SJSA1 (cell line): ENCODE results near the gene HOXA4. TPM values are rescaled to one million over a fixed set of nuclear protein-coding genes. Genes with fewer than 3 reads are reported as not detected.
A peak's percentile ranks its signal among the peaks of the same experiment; 100 is the strongest.

ENCODE experiments used
- DNase-seq, 2 experiments: peaks; one replicate each; pipeline ENCODE4 v3.0.0-alpha.2; 2015 to 2020; ENCODE audit warnings: low spot score in 2 of 2, low read depth in 1 of 2
- H3K27ac ChIP-seq: fragments of 250-450 bp; sonication (Bioruptor Pico); 2 replicates; pipeline ENCODE4 v1.5.1; 2020; ENCODE audit warnings: mild to moderate bottlenecking, moderate library complexity
- H3K27me3 ChIP-seq: fragments of 250-450 bp; sonication (Bioruptor Pico); replicated peaks from 2 replicates; pipeline ENCODE4 v1.5.1; 2020; ENCODE audit warnings: mild to moderate bottlenecking, moderate library complexity
- H3K36me3 ChIP-seq: fragments of 250-450 bp; sonication (Bioruptor Pico); 2 replicates; pipeline ENCODE4 v1.5.1; 2020; ENCODE audit warnings: mild to moderate bottlenecking
- H3K4me1 ChIP-seq: fragments of 250-450 bp; sonication (Bioruptor Pico); replicated peaks from 2 replicates; pipeline ENCODE4 v1.6.1; 2021; ENCODE audit warnings: mild to moderate bottlenecking
- H3K4me3 ChIP-seq: fragments of 250-450 bp; sonication (Bioruptor Pico); 2 replicates; pipeline ENCODE4 v1.5.1; 2020; ENCODE audit warnings: mild to moderate bottlenecking
- H3K9me3 ChIP-seq: fragments of 250-450 bp; sonication (Bioruptor Pico); replicated peaks from 2 replicates; pipeline ENCODE4 v1.5.1; 2020; ENCODE audit warnings: mild to moderate bottlenecking
- total RNA-seq: library from RNA; depleted of rRNA; stranded (reverse); fragments of >200 nt; shearing (Covaris generic); gene quantifications from 2 replicates; pipeline ENCODE4 v1.2.3, GENCODE V29; 2014

The HOXA4 gene
- total RNA-seq, 1 experiment from 2014 or later: 0.58 TPM

DNA sequence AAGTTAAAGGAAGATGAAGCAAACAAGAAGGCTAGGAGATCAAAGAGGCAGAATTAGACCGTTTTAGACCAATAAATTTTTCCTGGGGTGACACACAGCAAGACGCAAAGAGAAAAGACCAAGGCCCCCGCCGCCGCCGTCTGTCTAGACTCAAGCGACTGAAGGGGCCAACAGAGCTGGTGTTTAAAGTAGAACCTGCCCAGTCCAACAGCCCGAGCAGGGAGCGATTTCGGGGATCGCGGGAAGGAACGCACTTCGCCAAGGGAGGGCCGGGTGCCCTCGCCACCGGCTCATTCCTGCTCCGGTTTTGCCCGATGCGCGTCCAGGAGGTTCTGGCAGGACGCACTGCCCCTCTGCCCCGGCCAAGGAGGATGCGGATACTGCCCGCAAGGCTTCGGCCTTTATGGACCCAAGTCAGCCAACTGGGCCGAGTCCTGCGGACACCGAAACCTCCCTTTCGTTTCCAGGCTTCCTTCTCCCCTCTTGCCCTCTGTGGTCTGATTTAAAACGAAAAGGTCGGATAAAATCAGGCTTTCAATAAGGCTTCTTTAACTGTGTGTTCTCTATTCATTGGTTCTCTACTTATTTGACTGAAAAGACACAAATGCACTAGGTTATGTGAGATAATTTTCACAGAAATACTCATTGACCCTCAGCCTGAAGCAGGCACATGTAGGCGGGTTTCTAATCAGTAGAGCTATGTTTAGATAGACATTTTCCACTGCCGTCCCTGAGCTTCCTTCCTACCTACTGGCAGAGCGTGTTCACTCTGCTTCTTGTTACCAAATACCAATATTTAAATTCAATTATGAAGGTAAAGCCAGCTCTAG lies 28.1 kb upstream of the HOXA4 start:
- H3K27me3 ChIP-seq: no peaks in the 10 kb centered on the region; the same call in 1 of the 2 replicates

GRCh38 chr7:27157702-27158431 lies 27.3 kb upstream of the HOXA4 start:
- H3K27ac ChIP-seq: no peak overlapping the region
- DNase-seq: no peak

More for the DNA sequence above, 28.1 kb upstream of the HOXA4 start:
- Histone ChIP-seq H3K4me1 (peaks cover 24% of the 10 kb centered on the region), H3K36me3 (peaks cover 16% of the 10 kb centered on the region), H3K27ac (no peak overlapping the region), H3K4me3 (no peak overlapping the region), H3K9me3 (no peaks in the 10 kb centered on the region)
- DNase-seq: no peak

GRCh38 chr7:27156916-27157701 lies 26.6 kb upstream of the HOXA4 start:
- Histone ChIP-seq H3K27ac (no peak overlapping the region), H3K4me1 (peaks cover 24% of the 10 kb centered on the region), H3K27me3 (no peaks in the 10 kb centered on the region; the same call in 1 of the 2 replicates), H3K9me3 (no peaks in the 10 kb centered on the region), H3K36me3 (peaks cover 3% of the 10 kb centered on the region; the same call in 1 of the 2 replicates), H3K4me3 (peak overlapping the region; percentile 46)
- DNase-seq: peak in 1 of 2 experiments; percentile 35

More at GRCh38 chr7:27157702-27158431, 27.3 kb upstream of the HOXA4 start:
- peaks cover 17% of the 10 kb centered on the region for H3K4me1 ChIP-seq
- H3K9me3 ChIP-seq: no peaks in the 10 kb centered on the region
- no peak overlapping the region for H3K4me3 ChIP-seq
- no peaks in the 10 kb centered on the region; the same call in 1 of the 2 replicates for H3K27me3 ChIP-seq
- H3K36me3 ChIP-seq: peaks cover 8% of the 10 kb centered on the region

DNA sequence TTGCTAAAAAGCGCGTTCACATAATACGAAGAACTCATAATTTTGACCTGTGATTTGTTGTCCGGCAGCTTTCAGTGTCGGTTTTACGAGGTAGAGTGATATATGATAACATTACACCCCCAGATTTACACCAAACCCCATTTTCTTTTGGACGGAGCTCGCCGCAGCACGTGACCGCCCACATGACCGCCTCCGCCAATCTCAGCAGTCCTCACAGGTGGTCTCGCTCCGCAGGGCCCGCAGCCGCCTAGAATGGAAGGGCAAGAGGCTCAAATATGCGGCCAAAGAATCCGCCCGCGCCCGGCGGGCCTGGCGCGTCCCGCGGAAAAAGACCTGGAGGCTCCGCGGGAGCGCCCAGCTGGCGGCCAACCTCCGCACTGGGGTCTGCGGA lies 25.9 kb upstream of the HOXA4 start, which contains the start of gene HOXA7:
Gene HOXA7, minus strand, starts transcription at position 168 of the 391 bp plus-strand sequence. Its CDS starts 130 bp downstream, at position 38.
- H3K27ac ChIP-seq: no peak within 1 kb of the TSS; the same call in 1 of the 2 replicates
- peaks cover 30% of the 10 kb centered on the region for H3K4me1 ChIP-seq

DNA sequence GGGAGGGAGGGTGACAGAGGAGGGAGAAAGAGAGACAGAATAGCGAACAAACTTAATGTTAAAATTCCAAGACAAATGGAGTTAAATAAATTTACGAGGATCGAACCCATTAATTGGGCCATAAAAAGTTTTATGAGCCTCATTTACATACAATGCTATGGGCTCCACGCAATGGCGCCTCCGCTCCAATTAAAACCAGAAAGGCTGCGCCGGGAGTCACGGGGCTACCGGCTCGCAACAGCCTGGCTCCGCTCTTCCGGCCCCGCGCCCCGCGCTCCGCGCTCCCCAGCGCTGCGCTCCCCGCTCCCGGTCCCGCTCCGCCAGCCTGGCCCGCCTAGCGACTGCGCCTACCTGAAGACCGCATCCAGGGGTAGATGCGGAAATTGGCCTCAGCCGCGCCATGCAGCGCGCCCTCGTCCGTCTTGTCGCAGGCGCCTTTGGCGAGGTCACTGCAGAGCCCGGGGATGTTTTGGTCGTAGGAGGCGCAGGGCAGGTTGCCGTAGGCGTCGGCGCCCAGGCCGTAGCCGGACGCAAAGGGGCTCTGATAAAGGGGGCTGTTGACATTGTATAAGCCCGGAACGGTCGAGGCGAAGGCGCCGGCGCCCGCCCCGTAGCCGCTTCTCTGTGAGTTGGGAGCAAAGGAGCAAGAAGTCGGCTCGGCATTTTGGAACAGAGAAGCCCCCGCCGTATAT lies 25.4 kb upstream of the HOXA4 start:
- DNase-seq: peak; percentile 43 to 58
- Histone ChIP-seq H3K4me3 (peak overlapping the region; percentile 46), H3K27me3 (no peaks in the 10 kb centered on the region; the same call in 1 of the 2 replicates), H3K9me3 (no peaks in the 10 kb centered on the region), H3K27ac (no peak overlapping the region; the same call in 1 of the 2 replicates), H3K36me3 (no peaks in the 10 kb centered on the region), H3K4me1 (peaks cover 33% of the 10 kb centered on the region)

More for the DNA sequence above, 25.9 kb upstream of the HOXA4 start, which contains the start of gene HOXA7:
- peak in 1 of 2 experiments; percentile 76 for DNase-seq
- no peaks in the 10 kb centered on the region; the same call in 1 of the 2 replicates for H3K27me3 ChIP-seq
- no peaks in the 10 kb centered on the region for H3K36me3 ChIP-seq
- H3K9me3 ChIP-seq: no peaks in the 10 kb centered on the region
- peak within 1 kb of the TSS; percentile 46 for H3K4me3 ChIP-seq

DNA sequence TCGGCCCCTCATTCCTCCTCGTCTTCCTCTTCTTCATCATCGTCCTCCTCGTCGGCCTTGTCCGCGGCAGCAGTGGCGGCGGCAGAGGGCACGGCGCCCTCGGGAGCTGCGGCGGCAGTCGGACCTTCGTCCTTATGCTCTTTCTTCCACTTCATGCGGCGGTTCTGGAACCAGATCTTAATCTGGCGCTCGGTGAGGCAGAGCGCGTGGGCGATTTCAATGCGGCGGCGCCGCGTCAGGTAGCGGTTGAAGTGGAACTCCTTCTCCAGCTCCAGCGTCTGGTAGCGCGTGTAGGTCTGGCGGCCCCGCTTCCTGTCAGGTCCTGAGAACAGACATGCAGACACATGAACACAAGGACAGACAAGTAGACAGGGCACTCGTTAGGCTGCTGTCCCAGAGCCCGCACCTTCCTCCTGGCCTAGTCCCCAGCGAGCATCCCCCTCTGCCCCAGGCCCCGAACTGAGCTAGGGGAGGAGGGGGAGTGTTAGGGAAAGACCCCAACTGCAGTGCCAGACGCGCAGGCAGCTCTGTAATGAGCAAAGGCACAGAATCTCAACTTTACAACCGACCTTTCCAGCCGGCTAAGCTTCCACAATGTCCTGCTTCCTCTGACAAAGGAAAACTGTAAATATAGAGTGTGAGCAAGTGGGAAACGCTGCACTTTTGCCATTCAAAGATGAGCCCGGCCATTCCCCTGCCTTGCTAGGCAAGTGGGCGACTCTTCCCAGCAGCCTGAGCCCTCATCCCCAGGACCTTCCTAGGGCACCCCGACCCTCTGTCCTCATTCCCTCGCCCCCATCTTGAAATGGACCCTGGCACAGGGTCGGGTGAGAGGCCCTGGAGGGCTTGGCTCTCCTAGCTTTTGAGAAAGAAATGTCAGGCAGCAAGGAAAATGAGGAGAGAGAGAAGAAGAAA lies 24.6 kb upstream of the HOXA4 start:
- H3K4me3 ChIP-seq: peak overlapping the region; percentile 46
- DNase-seq: no peak
- peaks cover 32% of the 10 kb centered on the region for H3K4me1 ChIP-seq

DNA sequence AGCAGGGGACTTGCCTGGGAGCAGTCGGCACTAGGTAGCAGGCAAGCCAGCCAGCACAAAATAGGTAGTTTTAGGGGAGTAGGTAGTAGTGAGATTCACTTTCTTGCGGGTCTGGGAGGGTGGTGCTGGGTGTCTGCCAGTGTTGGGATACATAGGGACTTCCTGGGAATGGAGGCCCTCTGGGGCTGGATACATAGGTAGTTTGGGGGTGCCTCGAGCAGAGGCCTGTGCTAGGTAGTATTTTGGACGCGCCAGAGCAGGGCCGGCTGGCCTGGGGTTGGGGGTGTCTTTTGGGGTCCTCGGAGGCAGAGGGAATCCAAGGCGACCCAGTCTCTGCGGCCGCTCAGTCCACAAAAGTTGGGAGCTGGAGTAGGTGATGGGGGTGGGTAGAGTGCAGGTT lies 23.8 kb upstream of the HOXA4 start:
- Histone ChIP-seq H3K27ac (no peak overlapping the region), H3K4me1 (peaks cover 33% of the 10 kb centered on the region), H3K4me3 (no peak overlapping the region), H3K27me3 (no peaks in the 10 kb centered on the region; the same call in 1 of the 2 replicates), H3K36me3 (no peaks in the 10 kb centered on the region), H3K9me3 (no peaks in the 10 kb centered on the region)
- DNase-seq: no peak

More for the DNA sequence above, 24.6 kb upstream of the HOXA4 start:
- Histone ChIP-seq H3K27me3 (no peaks in the 10 kb centered on the region; the same call in 1 of the 2 replicates), H3K27ac (no peak overlapping the region), H3K9me3 (no peaks in the 10 kb centered on the region), H3K36me3 (no peaks in the 10 kb centered on the region)

- H3K4me3 ChIP-seq: no peak overlapping the region
- H3K27ac ChIP-seq: no peak overlapping the region
- peaks cover 41% of the 10 kb centered on the region for H3K4me1 ChIP-seq
- no peaks in the 10 kb centered on the region for H3K9me3 ChIP-seq
- no peaks in the 10 kb centered on the region; the same call in 1 of the 2 replicates for H3K27me3 ChIP-seq
- H3K36me3 ChIP-seq: no peaks in the 10 kb centered on the region
- DNase-seq: no peak
Observed at GRCh38 chr7:27153526-27153925, 23.0 kb upstream of the HOXA4 start.

- no peaks in the 10 kb centered on the region for H3K9me3 ChIP-seq
- H3K4me3 ChIP-seq: peak overlapping the region; percentile 37; the same call in 1 of the 2 replicates
- DNase-seq: peak in 1 of 2 experiments; percentile 37
- H3K27ac ChIP-seq: no peak overlapping the region
- no peaks in the 10 kb centered on the region for H3K36me3 ChIP-seq
- peaks cover 47% of the 10 kb centered on the region for H3K4me1 ChIP-seq
- no peaks in the 10 kb centered on the region; the same call in 1 of the 2 replicates for H3K27me3 ChIP-seq
Observed at GRCh38 chr7:27152816-27153442, 22.4 kb upstream of the HOXA4 start.

GRCh38 chr7:27151931-27152815 lies 21.6 kb upstream of the HOXA4 start, which contains the start of gene HOXA3:
Gene HOXA3 (minus strand): TSS chr7:27152583. CDS start chr7:27110640, 41,943 bp downstream.
- DNase-seq: peak in 1 of 2 experiments; percentile 57

More at GRCh38 chr7:27151931-27152815, 21.6 kb upstream of the HOXA4 start, which contains the start of gene HOXA3:
- Histone ChIP-seq H3K4me3 (peak within 1 kb of the TSS; percentile 37), H3K27me3 (no peaks in the 10 kb centered on the region; the same call in 1 of the 2 replicates), H3K36me3 (no peaks in the 10 kb centered on the region), H3K27ac (no peak within 1 kb of the TSS), H3K4me1 (peaks cover 52% of the 10 kb centered on the region), H3K9me3 (no peaks in the 10 kb centered on the region)
